T-helper 17 cell (primary cell): ENCODE data around the gene CUX1. TPM values are rescaled to one million over a fixed set of nuclear protein-coding genes. Genes with fewer than 3 reads are reported as not detected.

Source experiments
- ATAC-seq: fragments of 150-1000 bp; cut with Tn5 transposase; 2 replicates; pipeline ENCODE4 v1.10.0; 2021; ENCODE audit warnings: mild to moderate bottlenecking, moderate library complexity
- DNase-seq, 3 donors: peaks; one replicate each; pipeline versions ENCODE4 v3.0.0 to v3.0.0-alpha.2; 2020 to 2021
- H3K9me3 ChIP-seq: one replicate; pipeline ENCODE4 v1.7.0; 2013; ENCODE audit warnings: low read length, mild to moderate bottlenecking; ENCODE audit not compliant: control insufficient read depth, poor library complexity, severe bottlenecking
- H3K27ac Mint-ChIP-seq: one replicate; pipeline ENCODE4 v1.8.0; 2022; ENCODE audit warnings: mild to moderate bottlenecking, moderate library complexity, mixed read lengths
- H3K27me3 Mint-ChIP-seq: one replicate; pipeline ENCODE4 v1.8.0; 2022; ENCODE audit warnings: mixed read lengths
- H3K36me3 Mint-ChIP-seq: one replicate; pipeline ENCODE4 v1.8.0; 2022; ENCODE audit warnings: low read depth, mixed read lengths
- H3K4me1 Mint-ChIP-seq: one replicate; pipeline ENCODE4 v1.8.0; 2022; ENCODE audit warnings: mild to moderate bottlenecking, mixed read lengths
- H3K4me3 Mint-ChIP-seq: one replicate; pipeline ENCODE4 v1.8.0; 2022; ENCODE audit warnings: mild to moderate bottlenecking, moderate library complexity, mixed read lengths
- total RNA-seq, 4 donors: library from RNA in 2 of 4; stranded (reverse) in 2 of 4; gene quantifications; one replicate each; pipeline ENCODE4 v1.2.3 and lab custom pipeline; 2022 to 2026

The CUX1 gene
- total RNA-seq, 2 donors from 2014 or later = 35.6 to 52.8 TPM

GRCh38 chr7:102111061-102112041 lies 293.9 kb downstream of the CUX1 start:
- DNase-seq (no peak), ATAC-seq (no peak)
- no peaks in the 10 kb centered on the region for H3K4me1 Mint-ChIP-seq
- no peak overlapping the region for H3K27ac Mint-ChIP-seq
- H3K27me3 Mint-ChIP-seq = no peaks in the 10 kb centered on the region
- no peaks in the 10 kb centered on the region for H3K9me3 ChIP-seq
- peaks cover 3% of the 10 kb centered on the region for H3K36me3 Mint-ChIP-seq
- H3K4me3 Mint-ChIP-seq = no peak overlapping the region

GRCh38 chr7:102115181-102115580 lies 297.8 kb downstream of the CUX1 start:
- no peaks in the 10 kb centered on the region for H3K9me3 ChIP-seq
- DNase-seq (no peak), ATAC-seq (no peak)
- Mint-ChIP-seq H3K27me3 (no peaks in the 10 kb centered on the region), H3K27ac (no peak overlapping the region), H3K4me1 (peaks cover 2% of the 10 kb centered on the region), H3K36me3 (peaks cover 7% of the 10 kb centered on the region), H3K4me3 (no peak overlapping the region)

- H3K27me3 Mint-ChIP-seq = no peaks in the 10 kb centered on the region
- ATAC-seq (no peak), DNase-seq (no peak)
- H3K9me3 ChIP-seq = no peaks in the 10 kb centered on the region
- peaks cover 7% of the 10 kb centered on the region for H3K36me3 Mint-ChIP-seq
- H3K27ac Mint-ChIP-seq = no peak overlapping the region
- H3K4me3 Mint-ChIP-seq = no peak overlapping the region
- H3K4me1 Mint-ChIP-seq = peaks cover 2% of the 10 kb centered on the region
These were observed 298.5 kb downstream of the CUX1 start for GRCh38 chr7:102115931-102116330.

GRCh38 chr7:102117743-102118142 lies 300.3 kb downstream of the CUX1 start:
- no peaks in the 10 kb centered on the region for H3K9me3 ChIP-seq
- Mint-ChIP-seq H3K27me3 (no peaks in the 10 kb centered on the region), H3K4me3 (no peak overlapping the region), H3K27ac (no peak overlapping the region), H3K4me1 (peaks cover 5% of the 10 kb centered on the region), H3K36me3 (peaks cover 7% of the 10 kb centered on the region)
- ATAC-seq = no peak
- DNase-seq = no peak

GRCh38 chr7:102119213-102119651 lies 301.8 kb downstream of the CUX1 start:
- H3K9me3 ChIP-seq = no peaks in the 10 kb centered on the region
- H3K27ac Mint-ChIP-seq = no peak overlapping the region
- peaks cover 5% of the 10 kb centered on the region for H3K4me1 Mint-ChIP-seq
- H3K36me3 Mint-ChIP-seq = peaks cover 7% of the 10 kb centered on the region
- ATAC-seq (no peak), DNase-seq (no peak)
- H3K4me3 Mint-ChIP-seq = no peak overlapping the region
- no peaks in the 10 kb centered on the region for H3K27me3 Mint-ChIP-seq

GRCh38 chr7:102119925-102120324 lies 302.5 kb downstream of the CUX1 start:
- H3K4me3 Mint-ChIP-seq = no peak overlapping the region
- ATAC-seq = no peak
- peaks cover 7% of the 10 kb centered on the region for H3K36me3 Mint-ChIP-seq
- H3K27ac Mint-ChIP-seq = no peak overlapping the region
- H3K9me3 ChIP-seq = no peaks in the 10 kb centered on the region
- peaks cover 5% of the 10 kb centered on the region for H3K4me1 Mint-ChIP-seq
- no peaks in the 10 kb centered on the region for H3K27me3 Mint-ChIP-seq
- no peak for DNase-seq

- Mint-ChIP-seq H3K27ac (no peak overlapping the region), H3K27me3 (no peaks in the 10 kb centered on the region), H3K36me3 (peaks cover 7% of the 10 kb centered on the region), H3K4me1 (peaks cover 5% of the 10 kb centered on the region), H3K4me3 (no peak overlapping the region)
- DNase-seq = no peak
- no peak for ATAC-seq
- H3K9me3 ChIP-seq = no peaks in the 10 kb centered on the region
These were observed 303.3 kb downstream of the CUX1 start for GRCh38 chr7:102120666-102121195.

- H3K9me3 ChIP-seq = no peaks in the 10 kb centered on the region
- Mint-ChIP-seq H3K4me1 (peaks cover 5% of the 10 kb centered on the region), H3K36me3 (peaks cover 4% of the 10 kb centered on the region), H3K27ac (no peak overlapping the region), H3K4me3 (no peak overlapping the region), H3K27me3 (no peaks in the 10 kb centered on the region)
- no peak for ATAC-seq
- DNase-seq = no peak
These were observed 304.6 kb downstream of the CUX1 start for GRCh38 chr7:102122026-102122425.

- Mint-ChIP-seq H3K27ac (no peak overlapping the region), H3K4me3 (no peak overlapping the region), H3K4me1 (peaks cover 3% of the 10 kb centered on the region), H3K27me3 (no peaks in the 10 kb centered on the region), H3K36me3 (no peaks in the 10 kb centered on the region)
- DNase-seq = no peak
- H3K9me3 ChIP-seq = no peaks in the 10 kb centered on the region
- ATAC-seq = no peak
These were observed 307.7 kb downstream of the CUX1 start for GRCh38 chr7:102125127-102125596.

GRCh38 chr7:102128303-102128702 lies 310.9 kb downstream of the CUX1 start:
- H3K9me3 ChIP-seq = no peaks in the 10 kb centered on the region
- Mint-ChIP-seq H3K27ac (no peak overlapping the region), H3K4me1 (peaks cover 3% of the 10 kb centered on the region), H3K4me3 (no peak overlapping the region), H3K27me3 (no peaks in the 10 kb centered on the region), H3K36me3 (peaks cover 4% of the 10 kb centered on the region)
- ATAC-seq (no peak), DNase-seq (no peak)

GRCh38 chr7:102129636-102130370 lies 312.4 kb downstream of the CUX1 start:
- Mint-ChIP-seq H3K27ac (no peak overlapping the region), H3K4me1 (peaks cover 3% of the 10 kb centered on the region), H3K4me3 (no peak overlapping the region), H3K36me3 (peaks cover 4% of the 10 kb centered on the region), H3K27me3 (no peaks in the 10 kb centered on the region)
- ATAC-seq = no peak
- no peak for DNase-seq
- no peaks in the 10 kb centered on the region for H3K9me3 ChIP-seq

GRCh38 chr7:102132209-102132752 lies 314.9 kb downstream of the CUX1 start:
- peaks cover 4% of the 10 kb centered on the region for H3K36me3 Mint-ChIP-seq
- no peaks in the 10 kb centered on the region for H3K27me3 Mint-ChIP-seq

GRCh38 chr7:102138676-102139075 lies 321.2 kb downstream of the CUX1 start:
- H3K27ac Mint-ChIP-seq = peak overlapping the region; percentile 45
- no peak for DNase-seq

More at GRCh38 chr7:102132209-102132752, 314.9 kb downstream of the CUX1 start:
- H3K9me3 ChIP-seq = no peaks in the 10 kb centered on the region
- no peak for ATAC-seq
- Mint-ChIP-seq H3K4me3 (no peak overlapping the region), H3K27ac (peak overlapping the region; percentile 47), H3K4me1 (peaks cover 3% of the 10 kb centered on the region)
- no peak for DNase-seq

More at GRCh38 chr7:102138676-102139075, 321.2 kb downstream of the CUX1 start:
- Mint-ChIP-seq H3K4me3 (no peak overlapping the region), H3K36me3 (no peaks in the 10 kb centered on the region), H3K27me3 (no peaks in the 10 kb centered on the region), H3K4me1 (peaks cover 8% of the 10 kb centered on the region)
- ATAC-seq = no peak
- no peaks in the 10 kb centered on the region for H3K9me3 ChIP-seq
